HG03521 (cell line): ENCODE measurements around the gene RAD18.

Experiments
- ATAC-seq: cut with Tn5 transposase; IDR thresholded peaks from one replicate; pipeline ENCODE4 v1.9.1; 2021; ENCODE audit warnings: mild to moderate bottlenecking, moderate library complexity; ENCODE audit not compliant: unreplicated experiment

Gene RAD18

GRCh38 chr3:8838765-8839423 is 124.4 kb downstream of the RAD18 start:
- no peak for ATAC-seq

GRCh38 chr3:8838234-8838633 is 125.0 kb downstream of the RAD18 start:
- ATAC-seq: no peak

DNA sequence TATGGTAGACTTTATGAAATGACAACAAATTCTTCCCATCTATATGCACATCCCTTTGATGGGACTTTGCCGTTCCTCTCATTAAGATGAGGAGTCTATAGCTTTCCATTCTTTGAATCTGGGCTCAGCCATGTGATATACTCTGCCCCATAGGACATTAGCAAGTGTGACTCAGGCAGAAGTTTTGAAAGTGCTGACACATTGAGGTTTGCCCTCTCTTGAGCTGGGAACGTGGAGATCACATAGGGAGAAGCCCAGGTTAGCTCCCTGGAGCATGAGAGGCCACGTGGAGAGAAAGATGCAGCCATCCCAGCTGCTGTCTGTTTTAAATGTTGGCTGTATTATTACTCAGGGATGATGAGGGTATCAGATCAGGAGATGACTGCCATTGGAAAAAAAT is 126.1 kb downstream of the RAD18 start:
- no peak for ATAC-seq

DNA sequence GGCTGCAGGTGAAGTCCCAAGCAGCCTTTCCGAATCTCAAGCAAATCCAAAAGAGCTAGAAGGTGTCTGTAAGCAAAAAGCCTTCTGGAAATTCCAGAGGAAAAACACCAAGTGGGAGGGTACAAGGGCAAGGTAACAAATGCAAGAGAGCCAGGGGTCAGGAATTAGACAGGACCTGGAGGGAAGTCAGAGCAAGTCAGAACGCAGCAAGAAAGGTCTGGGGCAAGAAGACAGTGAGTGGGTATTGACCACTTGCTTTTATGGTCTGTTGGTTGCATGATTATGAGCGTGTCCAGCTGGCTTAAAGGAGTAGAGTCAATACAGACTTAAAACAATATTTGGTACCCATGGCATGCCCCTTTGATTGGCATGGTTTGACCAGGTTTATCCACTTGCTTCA is 127.2 kb downstream of the RAD18 start:
- ATAC-seq: no peak

DNA sequence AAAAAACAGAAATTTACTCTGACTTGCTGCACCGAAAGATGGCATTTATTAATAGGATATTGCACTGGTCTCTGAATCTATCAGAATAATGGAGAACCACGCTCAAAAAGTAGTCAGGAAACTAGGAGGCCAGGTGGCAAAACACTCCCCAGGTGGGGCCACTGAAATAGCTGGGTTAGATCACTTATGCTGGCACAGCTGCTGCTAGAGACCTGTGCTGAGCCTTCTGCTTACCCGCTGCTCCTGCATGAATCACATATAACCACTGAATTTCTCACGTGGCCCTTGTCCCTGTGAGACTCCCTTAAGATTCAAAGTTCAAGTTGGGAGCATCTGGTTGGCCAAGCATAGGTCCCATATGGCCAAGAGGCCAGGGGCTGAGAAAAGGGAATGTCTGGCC is 127.9 kb downstream of the RAD18 start:
- no peak for ATAC-seq

GRCh38 chr3:8834974-8835373 is 128.3 kb downstream of the RAD18 start:
- no peak for ATAC-seq

- ATAC-seq: no peak
These were observed 135.6 kb downstream of the RAD18 start for GRCh38 chr3:8827641-8828040.
